Measurements from ENCODE around the gene P2RX7. TPM values are rescaled to one million over a fixed set of nuclear protein-coding genes. Genes with fewer than 3 reads are reported as not detected.
"Not testable (repeated sequence)": the region's sequence is repeated elsewhere in the genome, so short reads cannot be mapped to it uniquely, and the experiment has no call there.

Gene P2RX7
- total RNA-seq, 1 donor from 2014 or later: 6.2 TPM

DNA sequence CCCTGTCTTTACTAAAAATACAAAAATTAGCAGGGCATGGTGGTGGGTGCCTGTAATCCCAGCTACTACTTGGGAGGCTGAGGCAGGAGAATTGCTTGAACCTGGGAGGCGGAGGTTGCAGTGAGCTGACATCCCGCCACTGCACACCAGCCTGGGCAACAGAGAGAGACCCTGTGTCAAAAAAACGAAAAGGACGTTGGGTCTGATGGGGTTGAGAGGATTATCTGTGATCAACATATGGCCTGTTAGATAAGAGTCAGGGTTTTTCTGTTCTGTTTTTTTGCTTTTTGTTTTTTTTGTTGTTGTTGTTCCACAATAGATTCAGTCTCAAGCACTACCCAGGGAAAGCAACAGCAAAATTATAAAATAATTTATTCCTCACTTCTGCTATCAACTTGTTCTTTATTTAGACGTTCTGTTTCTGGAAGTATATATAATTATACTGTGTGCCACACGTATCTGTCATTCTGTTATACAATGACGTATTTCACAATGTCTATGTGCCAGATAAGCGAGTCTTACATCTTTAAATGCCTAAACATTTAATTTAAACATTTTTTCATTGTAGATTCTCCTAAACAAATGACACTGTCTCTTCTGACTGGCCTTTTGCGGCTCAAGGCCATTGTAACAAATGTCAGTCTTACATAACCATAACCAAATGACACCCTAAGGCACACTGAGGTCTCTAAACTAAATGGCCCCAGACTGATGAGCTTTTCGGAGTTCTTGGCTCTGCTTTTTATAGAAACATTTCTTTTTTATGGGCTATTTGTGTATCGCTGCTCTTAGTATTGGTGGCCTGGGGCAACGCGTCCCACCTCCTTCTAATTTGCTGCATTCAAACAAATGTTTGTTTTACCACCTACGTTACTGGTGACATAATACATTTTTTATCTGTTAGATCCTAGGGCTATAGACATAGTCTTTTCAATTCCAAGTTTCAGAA lies 70.0 kb downstream of the P2RX7 start:
- Mint-ChIP-seq H3K27me3 (no peaks in the 10 kb centered on the region), H3K4me1 (peaks cover 12% of the 10 kb centered on the region), H3K4me3 (no peak overlapping the region), H3K36me3 (ENCODE audit: low read depth) (no peaks in the 10 kb centered on the region), H3K9me3 (peaks cover 3% of the 10 kb centered on the region), H3K27ac (no peak overlapping the region)
- no peak for DNase-seq
- intact Hi-C loops (cut with micrococcal nuclease): no loop called here

DNA sequence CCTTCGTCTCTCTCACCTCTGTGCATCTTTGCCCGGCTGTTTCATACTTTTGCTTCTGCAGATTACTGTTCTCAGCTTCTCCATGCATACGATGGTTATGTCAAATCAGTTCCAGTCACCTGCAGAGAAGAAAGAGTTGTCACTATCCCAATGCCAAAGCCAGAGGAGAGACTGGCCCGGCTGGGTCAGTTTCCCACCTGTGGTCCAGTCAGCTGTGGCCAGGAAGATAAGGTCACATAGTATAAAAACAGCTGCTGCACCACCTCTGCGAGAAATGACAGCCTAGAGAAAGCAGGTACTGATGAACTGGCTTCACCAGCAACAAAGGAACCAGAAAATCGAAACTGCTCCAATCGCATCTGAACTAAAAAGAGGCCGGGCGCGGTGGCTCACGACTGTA lies 70.8 kb downstream of the P2RX7 start:
- peaks cover 8% of the 10 kb centered on the region for H3K4me1 Mint-ChIP-seq
- no peak for DNase-seq
- H3K4me3 Mint-ChIP-seq: no peak overlapping the region
- peaks cover 3% of the 10 kb centered on the region for H3K9me3 Mint-ChIP-seq
- no peak overlapping the region for H3K27ac Mint-ChIP-seq
- intact Hi-C loops (cut with micrococcal nuclease): no loop called here
- H3K36me3 Mint-ChIP-seq (ENCODE audit: low read depth): no peaks in the 10 kb centered on the region
- H3K27me3 Mint-ChIP-seq: no peaks in the 10 kb centered on the region

DNA sequence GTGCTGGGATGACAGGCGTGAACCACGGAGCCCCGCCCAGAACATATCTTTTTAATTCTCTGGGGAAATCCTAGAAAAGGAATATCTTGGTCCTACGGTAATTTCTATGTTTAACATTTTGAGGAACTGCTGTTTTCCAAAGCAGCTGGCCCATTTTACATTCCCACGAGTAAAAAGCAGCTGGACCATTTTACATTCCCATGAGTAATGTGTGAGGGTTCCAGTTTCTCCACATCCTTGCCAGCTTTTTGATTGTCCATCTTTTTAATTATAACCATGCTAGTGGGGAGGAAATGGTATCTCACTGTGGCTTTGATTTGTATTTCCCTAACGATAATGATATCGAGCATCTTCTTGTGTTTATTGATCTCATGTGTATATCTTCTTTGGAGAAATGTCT lies 72.8 kb downstream of the P2RX7 start:
- no peak for DNase-seq
- H3K4me3 Mint-ChIP-seq: no peak overlapping the region
- peaks cover under 1% of the 10 kb centered on the region for H3K36me3 Mint-ChIP-seq (ENCODE audit: low read depth)
- intact Hi-C loops (cut with micrococcal nuclease): no loop called here
- peaks cover 13% of the 10 kb centered on the region for H3K4me1 Mint-ChIP-seq
- H3K27ac Mint-ChIP-seq: no peak overlapping the region
- H3K27me3 Mint-ChIP-seq: no peaks in the 10 kb centered on the region
- H3K9me3 Mint-ChIP-seq: peaks cover 3% of the 10 kb centered on the region

DNA sequence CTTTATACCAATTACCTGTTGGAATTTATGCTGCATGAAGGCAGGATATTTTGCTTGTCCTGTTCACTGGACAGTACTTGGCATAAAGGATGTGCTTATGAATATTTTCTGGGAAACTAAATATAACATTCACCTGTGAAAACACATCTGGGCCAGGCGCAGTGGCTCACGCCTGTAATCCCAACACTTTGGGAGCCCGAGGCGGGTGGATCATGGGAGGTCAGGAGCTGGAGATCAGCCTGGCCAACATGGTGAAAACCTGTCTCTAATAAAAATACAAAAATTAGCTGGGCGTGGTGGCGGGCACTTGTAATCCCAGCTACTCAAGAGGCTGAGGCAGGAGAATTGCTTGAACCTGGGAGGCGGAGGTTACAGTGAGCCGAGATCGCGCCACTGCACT lies 75.9 kb downstream of the P2RX7 start:
- Mint-ChIP-seq H3K4me1 (peaks cover 27% of the 10 kb centered on the region), H3K4me3 (peak overlapping the region; percentile 20), H3K27ac (peak overlapping the region; percentile 20), H3K36me3 (ENCODE audit: low read depth) (peaks cover 14% of the 10 kb centered on the region)
- H3K9me3 Mint-ChIP-seq; intact Hi-C loops (cut with micrococcal nuclease); H3K27me3 Mint-ChIP-seq; DNase-seq: not testable (repeated sequence)

GRCh38 chr12:121209221-121209620 lies 76.5 kb downstream of the P2RX7 start:
- H3K4me3 Mint-ChIP-seq: peak overlapping the region; percentile 92
- H3K9me3 Mint-ChIP-seq: peaks cover 3% of the 10 kb centered on the region
- peak overlapping the region; percentile 89 for H3K27ac Mint-ChIP-seq
- peak; percentile 65 for DNase-seq
- intact Hi-C loops (cut with micrococcal nuclease): no loop called here
- no peaks in the 10 kb centered on the region for H3K27me3 Mint-ChIP-seq
- H3K36me3 Mint-ChIP-seq (ENCODE audit: low read depth): peaks cover 18% of the 10 kb centered on the region
- H3K4me1 Mint-ChIP-seq: peaks cover 27% of the 10 kb centered on the region

- Mint-ChIP-seq H3K36me3 (ENCODE audit: low read depth) (peaks cover 21% of the 10 kb centered on the region), H3K4me1 (peaks cover 31% of the 10 kb centered on the region), H3K9me3 (peaks cover under 1% of the 10 kb centered on the region), H3K27me3 (no peaks in the 10 kb centered on the region), H3K27ac (peak within 1 kb of the TSS; percentile 94), H3K4me3 (peak within 1 kb of the TSS; percentile 92)
- DNase-seq: peak; percentile 97
- intact Hi-C loops (cut with micrococcal nuclease): loop anchor here (1.0 to 5.0 kb wide), 4 partner anchors 68 to 175 kb away; partner anchors contain the start of gene CAMKK2
Observed at GRCh38 chr12:121209624-121210572, 77.2 kb downstream of the P2RX7 start, which contains the start of gene P2RX4. P2RX4 (plus strand) TSS chr12:121210129; CDS start chr12:121210165, 36 bp downstream.

- H3K36me3 Mint-ChIP-seq (ENCODE audit: low read depth): peaks cover 34% of the 10 kb centered on the region
Observed at GRCh38 chr12:121212875-121213274, 80.2 kb downstream of the P2RX7 start.

GRCh38 chr12:121214166-121214777 lies 81.6 kb downstream of the P2RX7 start:
- H3K27me3 Mint-ChIP-seq: no peaks in the 10 kb centered on the region
- H3K4me1 Mint-ChIP-seq: peaks cover 34% of the 10 kb centered on the region
- H3K4me3 Mint-ChIP-seq: peak overlapping the region; percentile 4
- peak; percentile 70 for DNase-seq
- peaks cover 43% of the 10 kb centered on the region for H3K36me3 Mint-ChIP-seq (ENCODE audit: low read depth)
- H3K9me3 Mint-ChIP-seq: no peaks in the 10 kb centered on the region
- H3K27ac Mint-ChIP-seq: peak overlapping the region; percentile 69
- intact Hi-C loops (cut with micrococcal nuclease): loop anchor here (5.0 kb wide), 2 partner anchors 72 to 83 kb away; partner anchors contain the start of gene CAMKK2

More at GRCh38 chr12:121212875-121213274, 80.2 kb downstream of the P2RX7 start:
- Mint-ChIP-seq H3K27ac (no peak overlapping the region), H3K9me3 (no peaks in the 10 kb centered on the region), H3K4me1 (peaks cover 37% of the 10 kb centered on the region), H3K4me3 (no peak overlapping the region), H3K27me3 (no peaks in the 10 kb centered on the region)
- intact Hi-C loops (cut with micrococcal nuclease): loop anchor here (5.0 kb wide), 2 partner anchors 71 to 84 kb away; partner anchors contain the start of gene CAMKK2
- no peak for DNase-seq

DNA sequence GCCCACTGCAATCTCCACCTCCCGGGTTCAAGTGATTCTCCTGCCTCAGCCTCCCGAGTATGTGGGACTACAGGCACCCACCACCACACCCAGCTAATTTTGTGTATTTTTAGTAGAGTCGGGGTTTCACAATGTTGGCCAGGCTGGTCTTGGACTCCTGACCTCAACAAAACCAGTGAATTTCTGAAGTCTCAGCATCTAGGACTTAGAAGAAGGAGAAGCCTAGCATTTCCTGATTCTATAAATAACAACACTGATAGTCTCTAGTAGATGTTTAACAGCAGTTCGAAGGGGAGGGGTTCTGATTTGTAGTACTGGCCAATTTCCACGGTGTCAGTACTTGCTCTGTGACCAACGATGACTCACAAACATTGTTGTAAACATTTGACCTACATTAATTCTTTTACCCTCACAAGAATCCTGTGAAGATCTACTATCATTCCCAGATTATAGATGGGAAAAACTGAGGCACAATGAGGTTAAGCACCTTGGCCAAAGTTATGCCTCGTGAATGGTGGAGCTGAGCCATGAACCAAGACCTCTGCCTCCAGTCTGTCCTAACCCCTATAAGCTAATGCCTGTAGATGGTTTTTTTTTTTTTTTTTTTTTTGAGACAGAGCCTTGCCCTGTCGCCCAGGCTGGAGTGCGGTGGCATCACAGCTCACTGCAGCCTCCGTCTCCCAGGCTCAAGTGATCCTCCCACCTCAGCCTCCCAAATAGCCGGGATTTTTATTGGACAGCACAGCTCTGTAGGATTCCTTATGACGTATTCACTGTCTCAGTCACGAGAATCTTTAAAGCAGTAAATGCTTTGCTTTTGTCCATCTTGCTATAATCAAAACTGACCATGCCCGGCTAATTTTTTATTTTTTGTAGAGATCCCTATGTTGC lies 82.4 kb downstream of the P2RX7 start:
- no peaks in the 10 kb centered on the region for H3K9me3 Mint-ChIP-seq
- H3K36me3 Mint-ChIP-seq (ENCODE audit: low read depth): peaks cover 47% of the 10 kb centered on the region
- intact Hi-C loops (cut with micrococcal nuclease): loop anchor here (5.0 kb wide), 2 partner anchors 73 to 82 kb away; partner anchors contain the start of gene CAMKK2
- peak overlapping the region; percentile 4 for H3K4me3 Mint-ChIP-seq
- H3K27ac Mint-ChIP-seq: peak overlapping the region; percentile 69
- DNase-seq: no peak
- no peaks in the 10 kb centered on the region for H3K27me3 Mint-ChIP-seq
- H3K4me1 Mint-ChIP-seq: peaks cover 35% of the 10 kb centered on the region

GRCh38 chr12:121216102-121216501 lies 83.4 kb downstream of the P2RX7 start:
- intact Hi-C loops (cut with micrococcal nuclease): no loop called here
- Mint-ChIP-seq H3K27me3 (no peaks in the 10 kb centered on the region), H3K4me1 (peaks cover 32% of the 10 kb centered on the region), H3K27ac (peak overlapping the region; percentile 29), H3K4me3 (no peak overlapping the region), H3K36me3 (ENCODE audit: low read depth) (peaks cover 45% of the 10 kb centered on the region), H3K9me3 (no peaks in the 10 kb centered on the region)
- no peak for DNase-seq

DNA sequence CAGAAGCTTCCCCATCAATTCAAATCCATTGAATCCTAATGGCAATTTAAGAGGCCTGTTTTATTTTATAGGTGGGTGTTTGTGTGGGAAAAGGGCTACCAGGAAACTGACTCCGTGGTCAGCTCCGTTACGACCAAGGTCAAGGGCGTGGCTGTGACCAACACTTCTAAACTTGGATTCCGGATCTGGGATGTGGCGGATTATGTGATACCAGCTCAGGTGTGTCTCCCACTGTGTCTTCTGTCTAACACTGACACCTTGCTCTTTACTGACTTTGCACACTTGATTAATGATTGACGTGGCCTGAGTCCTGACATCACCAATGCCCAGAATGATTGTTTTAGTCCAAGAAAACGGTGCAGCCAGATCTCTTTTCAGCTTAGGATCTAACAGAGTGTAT lies 84.4 kb downstream of the P2RX7 start:
- Mint-ChIP-seq H3K27ac (no peak overlapping the region), H3K4me3 (no peak overlapping the region), H3K27me3 (no peaks in the 10 kb centered on the region), H3K36me3 (ENCODE audit: low read depth) (peaks cover 48% of the 10 kb centered on the region), H3K9me3 (no peaks in the 10 kb centered on the region), H3K4me1 (peaks cover 30% of the 10 kb centered on the region)
- intact Hi-C loops (cut with micrococcal nuclease): no loop called here
- DNase-seq: no peak

GRCh38 chr12:121217761-121218160 lies 85.1 kb downstream of the P2RX7 start:
- Mint-ChIP-seq H3K9me3 (no peaks in the 10 kb centered on the region), H3K4me1 (peaks cover 30% of the 10 kb centered on the region), H3K27ac (no peak overlapping the region), H3K36me3 (ENCODE audit: low read depth) (peaks cover 51% of the 10 kb centered on the region), H3K4me3 (no peak overlapping the region), H3K27me3 (no peaks in the 10 kb centered on the region)
- no peak for DNase-seq
- intact Hi-C loops (cut with micrococcal nuclease): no loop called here
